Vagina (tissue), 2 donors: Measurements from ENCODE around the gene SNX32.

Source experiments
- POLR2A ChIP-seq, 2 donors: fragments of 450-650 bp; IDR thresholded peaks; one replicate each; pipeline ENCODE4 v1.6.1; 2017; ENCODE audit warnings: antibody characterized with exemption in 2 of 2, mild to moderate bottlenecking in 2 of 2, moderate library complexity in 2 of 2
- POLR2AphosphoS5 ChIP-seq, 2 donors: sonication (generic); formaldehyde crosslinking; IDR thresholded peaks; one replicate each; pipeline ENCODE4 v1.9.0; 2017; ENCODE audit warnings: antibody characterized with exemption in 2 of 2, mild to moderate bottlenecking in 2 of 2, low read depth in 1 of 2; ENCODE audit not compliant: insufficient read depth in 1 of 2
- TF ChIP-seq, protein P1 (sequence below), 3 experiments: fragments of 450-650 bp in 2 of 3; fragments of 200-600 bp in 1 of 3; sonication (generic) in 1 of 3; IDR thresholded peaks; one replicate each; pipeline ENCODE4 v1.5.1; 2017 to 2019; ENCODE audit warnings: antibody characterized with exemption in 3 of 3, mild to moderate bottlenecking in 2 of 3, moderate library complexity in 2 of 3

GRCh38 chr11:65821107-65821506 lies 12.7 kb upstream of the SNX32 start:
- TF ChIP-seq, protein P1, sequence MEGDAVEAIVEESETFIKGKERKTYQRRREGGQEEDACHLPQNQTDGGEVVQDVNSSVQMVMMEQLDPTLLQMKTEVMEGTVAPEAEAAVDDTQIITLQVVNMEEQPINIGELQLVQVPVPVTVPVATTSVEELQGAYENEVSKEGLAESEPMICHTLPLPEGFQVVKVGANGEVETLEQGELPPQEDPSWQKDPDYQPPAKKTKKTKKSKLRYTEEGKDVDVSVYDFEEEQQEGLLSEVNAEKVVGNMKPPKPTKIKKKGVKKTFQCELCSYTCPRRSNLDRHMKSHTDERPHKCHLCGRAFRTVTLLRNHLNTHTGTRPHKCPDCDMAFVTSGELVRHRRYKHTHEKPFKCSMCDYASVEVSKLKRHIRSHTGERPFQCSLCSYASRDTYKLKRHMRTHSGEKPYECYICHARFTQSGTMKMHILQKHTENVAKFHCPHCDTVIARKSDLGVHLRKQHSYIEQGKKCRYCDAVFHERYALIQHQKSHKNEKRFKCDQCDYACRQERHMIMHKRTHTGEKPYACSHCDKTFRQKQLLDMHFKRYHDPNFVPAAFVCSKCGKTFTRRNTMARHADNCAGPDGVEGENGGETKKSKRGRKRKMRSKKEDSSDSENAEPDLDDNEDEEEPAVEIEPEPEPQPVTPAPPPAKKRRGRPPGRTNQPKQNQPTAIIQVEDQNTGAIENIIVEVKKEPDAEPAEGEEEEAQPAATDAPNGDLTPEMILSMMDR (IDR thresholded peaks at IDR 0.05) = no peak
- TF ChIP-seq POLR2A (IDR thresholded peaks at IDR 0.05) = no peak
- TF ChIP-seq POLR2AphosphoS5 (IDR thresholded peaks at IDR 0.05; ENCODE audit: insufficient read depth in 1 of 2, low read depth in 1 of 2) = no peak
